ENCODE results near the gene SBF2.
"Not testable (repeated sequence)": the region's sequence is repeated elsewhere in the genome, so short reads cannot be mapped to it uniquely, and the experiment has no call there.

The SBF2 gene

DNA sequence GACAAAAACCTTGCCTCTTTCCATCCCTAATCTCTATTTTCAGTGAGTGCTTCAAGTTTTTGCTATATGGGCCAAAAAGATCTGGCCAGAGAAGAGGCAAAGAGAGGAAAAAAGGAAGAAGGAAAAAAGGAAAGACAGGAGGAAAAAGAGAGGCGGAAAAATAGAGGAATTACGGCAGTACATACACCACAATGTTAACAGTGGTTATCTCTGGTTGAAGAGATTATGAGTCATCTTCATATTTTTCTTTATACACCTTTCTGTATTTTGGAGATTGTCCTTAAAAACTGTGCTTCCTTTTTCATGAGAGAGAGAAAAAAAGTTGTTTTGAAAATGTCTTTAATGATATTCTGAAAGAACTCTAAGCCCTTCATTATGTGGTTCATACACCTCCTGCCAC is 133.7 kb downstream of the SBF2 start:
- DNase-seq, result no peak

DNA sequence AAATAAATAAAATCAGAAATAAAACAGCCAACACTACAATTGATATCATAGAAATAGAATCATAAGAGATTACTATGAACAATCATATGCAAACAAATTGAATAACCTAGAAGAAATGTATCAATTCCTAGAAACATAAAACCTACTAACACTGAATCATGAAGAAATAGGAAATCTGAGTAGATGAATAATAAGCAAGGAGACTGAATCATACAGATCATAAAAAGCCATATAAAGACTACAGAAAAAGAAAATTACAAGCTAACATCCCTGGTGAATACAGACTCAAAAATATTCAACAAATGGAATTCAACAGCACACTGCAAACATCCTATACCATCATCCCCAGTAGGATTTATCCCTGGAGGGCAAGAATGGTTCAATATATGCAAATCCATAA is 135.6 kb downstream of the SBF2 start:
- no peak for DNase-seq

- no peak for DNase-seq
These were observed 138.1 kb downstream of the SBF2 start for GRCh38 chr11:10155793-10156490.

DNA sequence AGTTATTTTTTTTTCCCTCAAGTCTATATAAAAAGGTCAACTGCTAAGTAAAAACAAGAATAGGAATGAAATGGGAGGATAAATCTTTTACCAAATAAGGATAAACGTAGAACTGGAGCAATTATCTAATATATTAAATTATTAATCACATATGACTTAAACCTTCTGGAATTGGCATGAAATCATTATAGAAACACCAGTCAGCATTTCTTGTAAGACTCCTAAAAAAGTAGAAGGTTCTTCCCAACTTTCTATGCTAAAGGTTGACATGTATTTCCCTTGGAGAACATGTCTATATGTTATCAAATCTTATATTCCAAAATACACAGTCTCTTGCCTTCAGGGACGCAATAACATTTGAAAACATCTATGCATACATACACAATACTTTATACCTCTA is 143.2 kb downstream of the SBF2 start:
- DNase-seq, result no peak

GRCh38 chr11:10149553-10149952 is 144.5 kb downstream of the SBF2 start:
- DNase-seq, result no peak

DNA sequence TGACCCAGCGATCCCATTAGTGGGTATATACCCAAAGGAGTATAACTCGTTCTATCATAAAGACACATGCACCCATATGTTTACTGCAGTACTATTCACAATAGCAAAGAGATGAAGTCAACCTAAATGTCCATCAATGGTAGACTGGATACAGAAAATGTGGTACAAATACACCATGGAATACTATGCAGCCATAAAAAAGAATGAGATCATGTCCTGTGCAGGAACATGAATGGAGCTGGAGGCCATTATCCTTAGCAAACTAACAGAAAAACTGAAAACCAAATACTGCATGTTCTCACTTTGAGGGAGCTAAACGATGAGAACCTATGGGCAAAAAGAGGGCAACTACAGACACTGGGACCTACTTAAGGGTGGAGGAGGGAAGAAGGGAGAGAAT is 146.8 kb downstream of the SBF2 start:
- no peak for DNase-seq

DNA sequence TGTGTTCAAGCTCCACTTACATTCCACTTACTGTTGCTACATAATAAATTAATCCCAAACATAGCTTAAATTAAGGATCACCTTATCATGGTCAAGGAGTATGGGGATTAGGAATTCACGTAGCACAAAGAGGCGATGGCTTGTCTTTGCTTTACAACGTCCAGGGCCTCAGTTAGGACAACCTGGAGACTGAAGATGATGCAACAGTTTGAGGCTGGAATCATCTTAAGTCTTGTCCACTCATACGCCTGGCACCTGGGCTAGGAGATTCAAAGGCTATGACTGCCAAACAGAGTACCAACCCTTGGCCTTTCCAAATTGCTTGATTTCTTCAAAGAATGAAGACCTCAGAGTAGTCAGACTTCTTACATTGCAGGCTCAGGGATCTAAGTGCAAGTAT is 149.1 kb downstream of the SBF2 start:
- DNase-seq, result no peak

GRCh38 chr11:10139656-10140055 is 154.4 kb downstream of the SBF2 start:
- no peak for DNase-seq

DNA sequence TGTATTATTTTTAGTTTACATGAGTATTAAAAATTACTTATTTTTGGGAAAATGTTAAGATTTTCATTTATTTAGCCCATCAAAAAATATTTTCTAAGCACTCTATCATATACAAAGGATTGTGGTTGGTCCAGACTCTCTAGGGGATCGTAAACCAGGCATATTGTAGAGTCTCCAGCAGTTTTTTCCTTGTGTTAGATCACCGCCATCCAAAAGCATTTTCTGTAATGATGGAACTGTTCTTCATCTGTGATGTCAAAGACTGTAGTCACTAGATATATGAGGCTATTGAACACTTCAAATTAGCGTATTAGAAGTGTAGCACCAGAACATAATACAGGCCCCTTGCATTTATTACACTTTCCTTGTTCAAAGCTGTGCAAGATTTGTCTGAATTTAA is 154.9 kb downstream of the SBF2 start:
- no peak for DNase-seq

DNA sequence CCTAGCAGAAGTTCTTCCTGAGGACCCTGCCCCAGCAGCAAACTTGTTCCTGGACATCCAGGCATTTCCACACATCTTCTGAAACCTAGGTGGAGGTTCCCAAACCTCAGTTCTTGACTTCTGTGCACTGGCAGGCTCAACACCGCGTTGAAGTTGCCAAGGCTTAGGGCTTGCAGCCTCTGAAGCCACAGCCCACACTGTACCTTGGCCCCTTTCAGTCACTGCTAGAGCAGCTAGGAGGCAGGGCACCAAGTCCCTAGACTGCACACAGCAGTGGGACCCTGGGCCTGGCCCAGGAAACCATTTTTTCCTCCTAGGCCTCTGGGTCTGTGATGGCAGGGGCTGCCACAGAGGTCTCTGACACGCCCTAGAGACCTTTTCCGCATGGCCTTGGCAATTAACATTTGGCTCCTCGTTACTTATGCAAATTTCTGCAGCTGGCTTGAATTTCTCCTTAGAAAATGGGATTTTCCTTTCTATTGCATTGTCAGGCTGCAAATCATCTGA is 159.0 kb downstream of the SBF2 start:
- no peak for DNase-seq

DNA sequence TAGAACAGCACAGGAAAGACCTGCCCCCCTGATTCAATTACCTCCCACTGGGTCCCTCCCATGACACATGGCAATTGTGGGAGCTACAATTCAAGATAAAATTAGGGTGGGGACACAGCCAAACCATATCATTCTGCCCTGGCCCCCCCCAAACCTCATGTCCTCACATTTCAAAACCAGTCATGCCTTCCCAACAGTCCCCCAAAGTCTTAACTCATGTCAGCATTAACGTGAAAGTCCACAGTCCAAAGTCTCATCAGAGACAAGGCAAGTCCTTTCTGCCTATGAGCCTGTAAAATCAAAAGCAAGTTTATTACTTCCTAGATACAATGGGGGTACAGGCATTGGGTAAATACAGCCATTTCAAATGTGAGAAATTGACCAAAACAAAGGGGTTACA is 159.8 kb downstream of the SBF2 start:
- DNase-seq, result not testable (repeated sequence)

DNA sequence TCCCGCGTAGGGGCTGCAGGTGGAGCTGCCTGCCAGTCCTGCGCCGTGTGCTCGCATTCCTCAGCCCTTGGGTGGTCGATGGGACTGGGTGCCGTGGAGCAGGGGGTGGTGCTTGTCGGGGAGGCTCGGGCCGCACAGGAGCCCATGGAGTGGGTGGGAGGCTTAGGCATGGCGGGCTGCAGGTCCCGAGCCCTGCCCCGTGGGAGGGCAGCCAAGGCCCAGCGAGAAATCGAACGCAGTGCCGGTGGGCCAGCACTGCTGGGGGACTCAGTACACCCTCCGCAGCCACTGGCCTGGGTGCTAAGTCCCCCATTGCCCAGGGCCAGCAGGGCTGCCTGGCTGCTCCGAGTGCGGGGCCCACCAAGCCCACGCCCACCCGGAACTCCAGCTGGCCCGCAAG is 160.8 kb downstream of the SBF2 start:
- not testable (repeated sequence) for DNase-seq

DNA sequence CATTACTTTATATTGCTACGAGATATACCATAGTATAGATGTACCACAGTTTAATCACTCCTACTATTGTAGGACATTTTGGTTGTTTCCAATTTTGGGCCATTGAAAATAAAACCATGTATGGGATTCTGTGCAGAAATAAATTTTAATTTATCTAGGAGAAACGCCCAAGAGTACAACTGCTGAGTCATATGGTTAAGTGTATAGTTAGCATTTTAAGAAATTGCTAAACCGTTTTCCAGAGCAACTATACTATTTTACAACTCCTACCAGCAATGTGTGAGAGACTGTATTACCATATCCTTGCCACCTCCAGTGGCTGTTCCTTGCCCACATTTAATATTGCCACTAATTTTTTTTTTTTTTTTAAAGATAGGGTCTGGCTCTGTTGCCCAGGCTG is 163.1 kb downstream of the SBF2 start:
- DNase-seq, result no peak

DNA sequence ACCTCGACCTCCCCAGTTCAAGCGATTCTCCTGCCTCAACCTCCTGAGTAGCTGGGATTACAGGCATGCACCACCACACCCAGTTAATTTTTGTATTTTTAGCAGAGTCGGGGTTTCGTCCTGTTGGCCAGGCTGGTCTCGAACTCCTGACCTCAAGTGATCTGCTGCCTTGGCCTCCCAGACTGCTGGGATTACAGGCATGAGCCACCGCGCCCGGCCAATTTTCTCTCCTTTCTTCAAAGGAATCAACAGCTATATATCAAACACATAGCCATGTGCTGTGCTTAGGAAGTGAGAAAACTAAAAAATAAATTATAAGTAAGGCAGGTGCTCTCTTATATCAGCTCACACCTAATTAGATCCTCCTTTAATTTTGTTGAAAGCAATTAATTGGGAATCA is 164.8 kb downstream of the SBF2 start:
- not testable (repeated sequence) for DNase-seq

GRCh38 chr11:10125522-10126133 is 168.4 kb downstream of the SBF2 start:
- DNase-seq, result no peak

DNA sequence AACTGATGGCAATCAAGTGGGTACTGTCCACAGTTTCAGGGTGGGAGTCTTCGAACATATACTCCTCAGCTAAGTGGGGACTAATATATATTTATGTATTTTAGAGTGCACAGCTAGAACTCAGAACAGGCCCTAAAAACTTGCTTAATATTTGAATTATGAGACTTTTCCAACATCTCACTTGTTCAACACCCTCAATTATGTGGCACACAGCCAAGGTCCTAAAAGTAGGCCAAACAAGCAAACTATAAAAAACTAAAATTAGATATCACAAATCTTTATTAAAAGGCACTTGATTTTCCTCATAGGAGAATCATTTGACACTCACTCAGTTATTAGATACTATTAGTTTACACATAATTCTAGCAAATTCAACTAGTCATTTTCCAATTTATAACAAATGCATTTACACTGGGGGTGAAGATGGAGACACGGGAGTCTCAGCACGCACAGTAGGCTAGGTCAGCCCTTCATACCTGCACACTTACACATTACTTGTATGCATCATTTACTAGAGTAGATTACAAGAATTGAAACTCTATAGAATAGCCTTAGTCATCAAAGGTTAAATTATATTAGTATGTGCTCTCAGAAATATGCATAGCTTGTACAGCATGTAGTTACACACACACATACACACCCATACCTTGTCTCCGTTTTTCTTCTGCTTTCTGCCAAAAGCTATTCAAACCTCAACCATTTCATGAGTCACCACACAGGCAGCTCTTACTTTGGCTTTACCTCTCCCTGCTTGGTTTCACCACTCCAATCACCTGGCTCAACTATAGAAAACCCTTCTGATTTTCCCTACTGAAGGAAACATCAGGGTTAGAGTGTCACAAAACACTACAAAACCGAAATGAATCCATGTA is 171.5 kb downstream of the SBF2 start:
- DNase-seq, result no peak

DNA sequence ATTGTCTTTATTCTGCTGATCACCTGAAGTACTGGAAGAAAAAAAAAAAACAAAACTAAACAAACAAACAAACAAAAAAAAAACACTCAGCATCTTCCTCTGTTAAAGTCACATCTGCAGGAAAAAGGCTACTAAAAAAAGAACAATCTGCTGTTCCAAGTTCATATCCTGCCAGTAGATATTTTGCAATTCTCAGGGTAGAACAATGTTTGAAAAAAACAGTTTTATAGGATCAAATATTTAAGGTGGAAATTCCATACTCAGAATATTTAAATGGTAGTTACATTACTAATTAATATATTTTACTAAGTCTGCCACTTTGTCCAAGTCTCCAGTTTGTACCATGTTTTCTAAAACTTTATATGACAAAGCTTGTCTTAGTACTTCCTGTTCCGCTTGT is 175.2 kb downstream of the SBF2 start:
- DNase-seq, result no peak

DNA sequence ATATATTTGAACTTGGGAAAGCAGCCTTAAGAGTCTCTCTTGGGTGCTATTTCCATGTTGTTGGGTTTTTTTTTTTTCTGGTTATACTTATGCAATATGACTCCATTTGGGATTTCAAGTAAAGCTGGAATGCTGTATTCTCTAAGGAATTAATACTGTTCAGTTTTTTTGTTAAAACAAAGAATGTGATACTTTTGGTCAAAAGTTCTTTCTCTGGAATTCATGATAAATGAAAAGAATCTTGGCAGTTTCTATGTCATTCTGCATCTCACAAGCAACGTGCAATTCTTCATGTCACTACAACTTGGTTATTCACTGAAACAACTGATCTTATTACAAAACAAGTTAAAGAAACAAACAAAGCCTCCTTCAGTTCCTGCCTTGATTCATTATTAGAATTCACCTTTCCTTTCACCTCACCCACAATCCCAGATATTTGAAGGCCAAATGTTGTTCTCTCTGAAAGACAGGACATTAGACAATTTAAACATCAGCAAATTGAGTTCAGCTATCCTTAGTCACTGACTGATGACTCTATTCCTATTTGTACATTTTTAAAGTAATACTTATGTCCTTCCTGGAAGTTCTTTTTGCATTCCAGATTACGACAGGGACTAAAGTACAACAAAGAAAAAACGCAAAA is 176.2 kb downstream of the SBF2 start:
- DNase-seq, result no peak

GRCh38 chr11:10116588-10116987 is 177.4 kb downstream of the SBF2 start:
- DNase-seq, result no peak

GRCh38 chr11:10114593-10115404 is 179.2 kb downstream of the SBF2 start:
- no peak for DNase-seq

DNA sequence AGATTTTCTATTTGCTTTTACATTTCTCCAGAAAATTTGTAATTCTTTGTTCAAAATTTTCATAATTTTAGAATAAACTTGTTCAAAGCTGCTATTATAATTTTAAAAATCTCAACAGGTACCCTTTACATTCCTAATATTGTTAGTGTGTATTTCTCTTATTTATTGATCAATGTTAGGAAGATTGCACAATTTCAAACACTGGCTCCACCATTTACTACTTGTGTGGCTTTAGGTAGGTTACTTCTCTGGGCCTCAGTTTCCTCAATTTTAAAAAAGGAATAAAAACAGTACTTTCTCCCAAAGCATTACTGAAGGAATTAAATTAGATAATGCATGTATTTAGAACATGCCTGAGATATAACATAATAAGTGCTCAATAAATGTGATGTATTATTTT is 180.2 kb downstream of the SBF2 start:
- no peak for DNase-seq

- no peak for DNase-seq
These were observed 184.2 kb downstream of the SBF2 start for GRCh38 chr11:10109806-10110205.

All from NCI-H1930 (cell line).